Immature natural killer cell (primary cell): ENCODE results near the gene MPRIP. TPM values are rescaled to one million over a fixed set of nuclear protein-coding genes. Genes with fewer than 3 reads are reported as not detected.

Experiments used
- DNase-seq, 3 donors: peaks; one replicate each; pipeline ENCODE4 v3.0.0; 2022; ENCODE audit warnings: mixed read lengths in 1 of 3
- H3K27ac Mint-ChIP-seq, 6 donors: one replicate each; pipeline ENCODE4 v1.8.0; 2020; ENCODE audit warnings: mixed read lengths in 6 of 6, mild to moderate bottlenecking in 5 of 6, inconsistent platforms in 4 of 6, moderate library complexity in 3 of 6
- H3K27me3 Mint-ChIP-seq, 3 donors: one replicate each; pipeline ENCODE4 v1.8.0; 2020 to 2021; ENCODE audit warnings: low read depth in 3 of 3, mild to moderate bottlenecking in 3 of 3, mixed read lengths in 3 of 3, moderate library complexity in 3 of 3, inconsistent platforms in 1 of 3
- H3K36me3 Mint-ChIP-seq, 3 donors: one replicate each; pipeline ENCODE4 v1.8.0; 2020; ENCODE audit warnings: mixed read lengths in 3 of 3, inconsistent platforms in 2 of 3, mild to moderate bottlenecking in 2 of 3
- H3K4me1 Mint-ChIP-seq, 2 donors: one replicate each; pipeline ENCODE4 v1.8.0; 2020; ENCODE audit warnings: inconsistent platforms in 2 of 2, mild to moderate bottlenecking in 2 of 2, mixed read lengths in 2 of 2, moderate library complexity in 1 of 2
- H3K4me3 Mint-ChIP-seq, 5 donors: one replicate each; pipeline ENCODE4 v1.8.0; 2020; ENCODE audit warnings: mild to moderate bottlenecking in 5 of 5, mixed read lengths in 5 of 5, inconsistent platforms in 3 of 5, moderate library complexity in 3 of 5
- H3K9me3 Mint-ChIP-seq, 6 donors: one replicate each; pipeline ENCODE4 v1.8.0; 2020; ENCODE audit warnings: mild to moderate bottlenecking in 6 of 6, mixed read lengths in 6 of 6, inconsistent platforms in 4 of 6, moderate library complexity in 3 of 6
- polyA plus RNA-seq, 3 donors: library from polyadenylated mRNA; unstranded; fragments of 300-500 nt; fragmentation: Illumina TruSeq; gene quantifications; one replicate each; pipeline ENCODE4 v1.2.3, GENCODE V29; 2021

MPRIP gene
- polyA plus RNA-seq, 3 donors from 2014 or later = 1.2 to 15.1 (median 4.2) TPM

DNA sequence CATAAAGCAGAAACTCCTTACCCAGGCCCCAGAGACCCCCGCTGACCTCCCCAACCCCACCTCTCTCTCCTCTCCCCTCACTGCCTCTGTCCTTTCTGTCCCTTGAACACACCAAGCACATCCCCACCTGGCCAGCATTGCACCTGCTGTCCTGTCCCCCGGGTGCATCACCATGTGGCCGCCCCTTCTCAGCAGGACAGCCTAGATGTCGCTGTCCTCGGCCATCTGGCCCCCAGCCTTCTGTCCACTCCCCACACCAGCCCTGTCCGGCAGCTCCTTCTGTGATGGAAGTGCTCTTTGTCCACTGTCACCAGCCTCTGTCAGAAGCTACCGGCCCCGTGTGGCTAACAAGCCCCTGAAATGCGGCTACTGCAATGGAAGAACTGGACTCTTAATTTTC lies 12.3 kb upstream of the MPRIP start:
- Mint-ChIP-seq H3K4me1 (no peaks in the 10 kb centered on the region), H3K4me3 (no peak overlapping the region), H3K36me3 (no peaks in the 10 kb centered on the region), H3K9me3 (no peaks in the 10 kb centered on the region), H3K27ac (no peak overlapping the region), H3K27me3 (peaks cover 0 to 4% (median 0%) of the 10 kb centered on the region in 3 donors)
- DNase-seq = no peak

GRCh38 chr17:17030515-17031211 lies 11.6 kb upstream of the MPRIP start:
- H3K27ac Mint-ChIP-seq = no peak overlapping the region

DNA sequence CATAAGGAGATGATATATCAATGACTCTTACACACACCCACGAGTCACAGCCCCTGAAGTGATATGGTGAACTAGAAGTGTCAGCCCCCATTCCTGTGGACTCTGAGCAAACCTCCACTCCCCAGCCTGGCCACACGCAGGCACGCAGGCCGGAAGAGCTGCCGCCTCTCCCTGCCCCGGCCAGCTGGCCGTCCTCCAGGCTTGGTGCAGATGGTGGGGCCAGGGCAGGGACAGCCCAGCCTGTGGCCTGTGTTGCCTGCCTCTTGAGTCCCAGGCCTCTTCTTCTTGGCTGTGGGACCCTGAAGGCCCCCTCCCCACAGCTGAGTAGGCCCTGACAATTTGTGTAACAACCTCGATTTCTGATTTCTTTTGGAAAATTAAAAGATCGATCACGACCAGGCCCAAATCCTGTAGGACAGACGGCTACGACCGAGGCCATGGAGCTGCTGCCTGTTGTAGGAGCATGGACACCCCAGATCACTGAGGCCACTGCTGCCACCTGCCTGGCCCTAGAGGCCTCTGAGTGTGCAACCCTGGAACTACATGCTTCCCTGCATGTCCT lies 10.0 kb upstream of the MPRIP start:
- Mint-ChIP-seq H3K27ac (no peak overlapping the region), H3K4me3 (no peak overlapping the region), H3K9me3 (no peaks in the 10 kb centered on the region), H3K36me3 (no peaks in the 10 kb centered on the region), H3K27me3 (peaks cover 0 to 4% (median 0%) of the 10 kb centered on the region in 3 donors), H3K4me1 (no peaks in the 10 kb centered on the region)
- no peak for DNase-seq

More at GRCh38 chr17:17030515-17031211, 11.6 kb upstream of the MPRIP start:
- Mint-ChIP-seq H3K36me3 (no peaks in the 10 kb centered on the region), H3K9me3 (no peaks in the 10 kb centered on the region), H3K4me1 (no peaks in the 10 kb centered on the region), H3K4me3 (no peak overlapping the region), H3K27me3 (peaks cover 0 to 4% (median 0%) of the 10 kb centered on the region in 3 donors)
- no peak for DNase-seq

GRCh38 chr17:17033466-17033865 lies 8.8 kb upstream of the MPRIP start:
- no peak overlapping the region for H3K4me3 Mint-ChIP-seq
- no peak for DNase-seq
- H3K27ac Mint-ChIP-seq = peak overlapping the region in 1 of 6 donors; percentile 1
- no peaks in the 10 kb centered on the region for H3K9me3 Mint-ChIP-seq
- H3K4me1 Mint-ChIP-seq = no peaks in the 10 kb centered on the region
- H3K36me3 Mint-ChIP-seq = no peaks in the 10 kb centered on the region
- H3K27me3 Mint-ChIP-seq = peaks cover 0 to 4% (median 0%) of the 10 kb centered on the region in 3 donors

- Mint-ChIP-seq H3K9me3 (no peaks in the 10 kb centered on the region), H3K36me3 (no peaks in the 10 kb centered on the region), H3K4me3 (no peak overlapping the region), H3K4me1 (no peaks in the 10 kb centered on the region), H3K27me3 (peaks cover 0 to 4% (median 0%) of the 10 kb centered on the region in 3 donors), H3K27ac (no peak overlapping the region)
- no peak for DNase-seq
Measured at GRCh38 chr17:17034026-17034425, 8.2 kb upstream of the MPRIP start.

GRCh38 chr17:17034496-17035075 lies 7.7 kb upstream of the MPRIP start:
- H3K27ac Mint-ChIP-seq = no peak overlapping the region
- H3K4me3 Mint-ChIP-seq = no peak overlapping the region
- no peaks in the 10 kb centered on the region for H3K27me3 Mint-ChIP-seq
- H3K9me3 Mint-ChIP-seq = no peaks in the 10 kb centered on the region
- no peaks in the 10 kb centered on the region for H3K36me3 Mint-ChIP-seq
- no peak for DNase-seq
- H3K4me1 Mint-ChIP-seq = no peaks in the 10 kb centered on the region

- Mint-ChIP-seq H3K36me3 (no peaks in the 10 kb centered on the region), H3K27me3 (no peaks in the 10 kb centered on the region), H3K4me1 (no peaks in the 10 kb centered on the region), H3K9me3 (no peaks in the 10 kb centered on the region), H3K4me3 (no peak overlapping the region), H3K27ac (no peak overlapping the region)
- DNase-seq = no peak
Measured at GRCh38 chr17:17035490-17035889, 6.8 kb upstream of the MPRIP start.

DNA sequence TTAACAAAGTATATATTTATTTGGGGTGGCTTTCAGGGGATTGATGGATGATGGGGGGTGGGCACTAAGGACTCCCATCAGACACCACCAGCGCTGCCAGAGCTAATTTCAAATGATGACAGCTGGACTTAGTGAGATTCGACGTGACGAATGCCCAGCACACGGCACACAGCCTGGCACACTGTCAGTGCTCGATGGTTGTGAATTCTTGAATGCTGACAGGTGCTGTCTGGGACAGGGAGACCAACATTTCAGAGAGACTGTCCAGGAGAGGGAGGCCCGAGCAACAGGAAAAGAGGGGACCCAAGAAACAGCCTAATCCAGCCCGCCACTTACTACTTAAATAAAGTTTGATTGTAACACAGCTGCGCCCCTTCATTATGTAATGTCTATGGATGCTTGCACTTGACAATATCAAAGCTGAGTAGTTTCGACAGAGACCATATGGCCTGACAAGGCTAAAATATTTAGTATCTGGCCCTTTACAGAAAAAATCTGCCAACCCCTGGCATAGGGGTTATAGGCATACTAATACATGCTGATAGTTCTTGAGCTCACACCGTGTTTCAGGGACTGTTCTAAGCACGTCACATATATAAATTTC lies 6.2 kb upstream of the MPRIP start:
- Mint-ChIP-seq H3K27me3 (peaks cover 0 to under 1% (median 0%) of the 10 kb centered on the region in 3 donors), H3K36me3 (no peaks in the 10 kb centered on the region), H3K9me3 (no peaks in the 10 kb centered on the region), H3K4me3 (no peak overlapping the region), H3K4me1 (peaks cover 0 to under 1% of the 10 kb centered on the region in 2 donors), H3K27ac (no peak overlapping the region)
- no peak for DNase-seq

DNA sequence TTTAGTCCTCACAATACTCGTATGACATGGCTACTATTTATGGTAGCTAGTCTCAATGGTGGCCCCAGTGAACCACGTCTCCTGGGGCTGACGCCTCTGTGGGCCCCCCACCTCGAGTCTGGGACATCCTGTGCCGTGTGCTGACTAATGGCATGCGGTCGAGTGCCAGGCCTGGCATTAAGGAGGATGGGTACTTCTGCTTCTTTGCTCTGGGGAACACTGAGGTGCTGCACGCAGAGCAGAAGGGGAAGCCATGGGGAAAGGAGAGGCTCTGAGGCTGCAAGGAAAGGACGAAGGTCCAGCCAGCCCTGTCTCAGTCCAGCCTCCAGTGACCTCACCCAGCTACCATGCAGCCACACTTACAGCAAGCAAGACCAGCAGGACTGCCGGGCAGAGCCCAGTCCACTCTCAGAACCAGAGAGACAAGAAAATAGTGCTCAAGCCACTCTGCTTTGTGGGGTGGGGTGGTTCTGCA lies 5.7 kb upstream of the MPRIP start:
- Mint-ChIP-seq H3K27ac (no peak overlapping the region), H3K9me3 (no peaks in the 10 kb centered on the region), H3K4me3 (no peak overlapping the region), H3K36me3 (no peaks in the 10 kb centered on the region), H3K4me1 (peaks cover 4 to 6% of the 10 kb centered on the region in 2 donors), H3K27me3 (peaks cover 0 to 5% (median under 1%) of the 10 kb centered on the region in 3 donors)
- DNase-seq = no peak

DNA sequence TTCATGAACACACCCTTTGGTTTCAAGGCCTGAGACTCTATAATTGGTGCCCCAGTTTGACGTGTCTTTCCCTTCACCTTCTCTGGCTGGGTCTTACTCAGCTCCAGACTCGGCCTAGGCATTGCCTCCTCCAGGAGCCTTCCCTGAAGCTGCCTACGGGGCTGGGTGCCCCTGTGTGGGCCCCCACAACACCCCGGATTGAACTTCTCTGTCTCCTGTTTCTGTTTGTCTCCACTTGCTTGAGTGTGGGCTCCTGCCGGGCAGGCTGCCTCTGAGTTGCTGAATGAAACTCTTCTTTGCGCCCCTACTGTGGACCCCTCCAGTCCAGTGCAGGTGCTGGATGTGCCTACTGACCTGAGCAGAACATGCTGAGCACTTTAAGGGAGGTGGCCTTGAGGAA lies 2.3 kb upstream of the MPRIP start:
- DNase-seq = no peak
- no peaks in the 10 kb centered on the region for H3K9me3 Mint-ChIP-seq
- no peaks in the 10 kb centered on the region for H3K36me3 Mint-ChIP-seq
- peaks cover 28 to 30% of the 10 kb centered on the region in 2 donors for H3K4me1 Mint-ChIP-seq
- peaks cover 0 to 5% (median 2%) of the 10 kb centered on the region in 3 donors for H3K27me3 Mint-ChIP-seq
- no peak overlapping the region for H3K4me3 Mint-ChIP-seq
- H3K27ac Mint-ChIP-seq = no peak overlapping the region

- Mint-ChIP-seq H3K27me3 (peaks cover 0 to 5% (median 2%) of the 10 kb centered on the region in 3 donors), H3K27ac (peak overlapping the region in 3 of 6 donors; percentile 4 to 59 (median 22)), H3K4me3 (peak overlapping the region; percentile 57 to 72 (median 68)), H3K36me3 (no peaks in the 10 kb centered on the region), H3K4me1 (peaks cover 38 to 42% of the 10 kb centered on the region in 2 donors), H3K9me3 (no peaks in the 10 kb centered on the region)
- DNase-seq = no peak
Measured at GRCh38 chr17:17041018-17041521, 1.2 kb upstream of the MPRIP start.

GRCh38 chr17:17041571-17042383 lies 480 bp upstream of the MPRIP start:
- H3K4me3 Mint-ChIP-seq = peak overlapping the region; percentile 62 to 78 (median 72)
- H3K4me1 Mint-ChIP-seq = peaks cover 43 to 49% of the 10 kb centered on the region in 2 donors
- H3K9me3 Mint-ChIP-seq = no peaks in the 10 kb centered on the region
- peaks cover 0 to 5% (median 2%) of the 10 kb centered on the region in 3 donors for H3K27me3 Mint-ChIP-seq
- no peaks in the 10 kb centered on the region for H3K36me3 Mint-ChIP-seq
- DNase-seq = peak; percentile 95 to 96 (median 95)
- H3K27ac Mint-ChIP-seq = peak overlapping the region in 4 of 6 donors; percentile 4 to 59 (median 40)

DNA sequence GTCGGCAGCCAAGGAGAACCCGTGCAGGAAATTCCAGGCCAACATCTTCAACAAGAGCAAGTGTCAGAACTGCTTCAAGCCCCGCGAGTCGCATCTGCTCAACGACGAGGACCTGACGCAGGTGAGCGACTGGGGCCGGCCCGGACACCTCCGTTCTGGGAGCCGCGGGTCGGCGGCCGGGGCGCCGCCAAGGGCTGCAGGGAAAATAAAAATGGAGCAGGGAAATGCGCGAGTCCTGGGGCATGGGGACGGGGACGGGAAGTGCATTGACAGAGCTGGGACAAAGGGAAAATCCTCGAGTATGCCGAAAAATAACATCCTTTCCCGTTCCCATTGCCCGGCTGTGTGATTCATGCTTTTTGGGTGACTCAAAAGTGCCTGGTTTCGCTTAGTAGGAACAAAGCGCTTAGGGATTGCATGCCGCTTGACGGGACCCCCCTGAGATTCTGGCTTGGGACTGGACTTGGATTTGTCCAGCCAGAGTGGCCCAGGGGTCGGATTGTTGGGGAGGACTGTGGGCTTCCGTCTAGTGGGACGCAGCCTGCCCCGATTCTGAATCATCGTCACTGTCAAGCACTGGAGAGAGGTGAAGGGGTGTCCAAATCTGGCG lies 699 bp downstream of the MPRIP start:
- DNase-seq = peak in 1 of 3 donors; percentile 16
- no peaks in the 10 kb centered on the region for H3K36me3 Mint-ChIP-seq
- no peaks in the 10 kb centered on the region for H3K9me3 Mint-ChIP-seq
- H3K4me3 Mint-ChIP-seq = peak overlapping the region; percentile 86 to 97 (median 94)
- H3K27me3 Mint-ChIP-seq = peaks cover 2 to 5% (median 2%) of the 10 kb centered on the region in 3 donors
- peak overlapping the region; percentile 76 to 92 (median 90) for H3K27ac Mint-ChIP-seq
- H3K4me1 Mint-ChIP-seq = peaks cover 51 to 60% of the 10 kb centered on the region in 2 donors
